HCT116 (cell line): ENCODE measurements around the gene ARHGAP40. TPM values are rescaled to one million over a fixed set of nuclear protein-coding genes. Genes with fewer than 3 reads are reported as not detected.
A peak's percentile ranks its signal among the peaks of the same experiment; 100 is the strongest.

Source experiments
- ATAC-seq: fragments of 200-7000 bp; cut with Tn5 transposase; 2 replicates; pipeline ENCODE4 v1.9.1; 2020; ENCODE audit warnings: mild to moderate bottlenecking, moderate library complexity
- BruUV-seq: library from RNA; stranded (reverse); fragments of 400-500 nt; replicated peaks from 2 replicates; lab custom pipeline; 2021; lab: Mats Ljungman, UMichigan
- CTCF ChIA-PET: fragments of 300-600 bp; sonication (Branson Sonifier 250); formaldehyde crosslinking; loops from one replicate; lab custom pipeline; 2021; ENCODE audit warnings: antibody characterized with exemption; lab: Charles Lee
- POLR2A ChIA-PET: fragments of 300-600, 350-600 bp; sonication (Branson Sonifier 250); formaldehyde crosslinking; loops from one replicate; lab custom pipeline; 2021; ENCODE audit warnings: antibody characterized with exemption; lab: Charles Lee
- RAD21 ChIA-PET, 2 experiments: fragments of 300-600 bp; sonication (Branson Sonifier 250); formaldehyde crosslinking; loops; one replicate each; lab custom pipeline; 2023; ENCODE audit warnings: low total read pairs in 2 of 2; ENCODE audit not compliant: uncharacterized antibody in 2 of 2, unreplicated experiment in 2 of 2, low non-redundant PET in 1 of 2; lab: Charles Lee
- DNase-seq: peaks from one replicate; pipeline ENCODE4 v3.0.0-alpha.2; 2010; ENCODE audit warnings: low read depth, low spot score
- H2AFZ ChIP-seq: fragments of 200-600 bp; shearing (Covaris generic), sonication (generic); 2 replicates; pipeline ENCODE4 v1.6.1; 2017; ENCODE audit warnings: low read depth, mixed run types, mixed read lengths, antibody characterized with exemption, low read length; ENCODE audit not compliant: poor library complexity, severe bottlenecking
- H3K27ac ChIP-seq: 2 replicates; pipeline ENCODE4 v1.5.1; 2012; ENCODE audit warnings: low read depth, low read length
- H3K27me3 ChIP-seq: fragments of 200-600 bp; sonication (generic); 2 replicates; pipeline ENCODE4 v1.6.1; 2016; ENCODE audit warnings: mixed run types, low read length, mixed read lengths; ENCODE audit not compliant: insufficient read depth
- H3K36me3 ChIP-seq, 2 experiments: fragments of 200-500 bp in 1 of 2; fragments of 200-600 bp in 1 of 2; sonication (Bioruptor generic) in 1 of 2; sonication (generic) in 1 of 2; 2 replicates each; pipeline versions ENCODE4 v1.5.1 to v1.6.1; 2014 to 2016; ENCODE audit warnings: low read length in 2 of 2, inconsistent platforms in 1 of 2, mixed read lengths in 1 of 2, mixed run types in 1 of 2; ENCODE audit not compliant: insufficient read depth in 2 of 2, control insufficient read depth in 1 of 2
- H3K4me1 ChIP-seq, 2 experiments: fragments of 200-600 bp in 1 of 2; sonication (generic) in 1 of 2; 2 replicates each; pipeline versions ENCODE4 v1.5.1 to v1.6.1; 2012 to 2017; ENCODE audit warnings: low read length in 2 of 2, inconsistent platforms in 1 of 2, mild to moderate bottlenecking in 1 of 2, mixed read lengths in 1 of 2, mixed run types in 1 of 2, moderate library complexity in 1 of 2; ENCODE audit not compliant: insufficient read depth in 2 of 2, control insufficient read depth in 1 of 2
- H3K4me2 ChIP-seq: fragments of 200-600 bp; sonication (generic); 2 replicates; pipeline ENCODE4 v1.6.1; 2017; ENCODE audit warnings: mixed run types, low read length, mixed read lengths
- H3K4me3 ChIP-seq, 2 experiments: fragments of 200-600 bp in 1 of 2; sonication (generic) in 1 of 2; replicated peaks in 1 of 2; 2 replicates each; pipeline ENCODE4 v1.5.1; 2011 to 2016; ENCODE audit warnings: low read length in 2 of 2, control low read depth in 1 of 2, low read depth in 1 of 2, mild to moderate bottlenecking in 1 of 2, mixed read lengths in 1 of 2, mixed run types in 1 of 2
- H3K79me2 ChIP-seq: fragments of 200-600 bp; sonication (generic); 2 replicates; pipeline ENCODE4 v1.6.1; 2017; ENCODE audit warnings: mild to moderate bottlenecking, mixed run types, low read length, moderate library complexity, mixed read lengths; ENCODE audit not compliant: insufficient read depth
- H3K9ac ChIP-seq: fragments of 200-600 bp; sonication (generic); 2 replicates; pipeline ENCODE4 v1.6.1; 2016; ENCODE audit warnings: low read length, mixed read lengths
- H3K9me2 ChIP-seq: fragments of 200-600 bp; sonication (generic), shearing (Covaris generic); 2 replicates; pipeline ENCODE4 v1.6.1; 2017; ENCODE audit warnings: mixed run types, mild to moderate bottlenecking, moderate library complexity; ENCODE audit not compliant: insufficient read depth
- H3K9me3 ChIP-seq, 2 experiments: fragments of 200-500 bp in 1 of 2; fragments of 200-600 bp in 1 of 2; sonication (Bioruptor generic) in 1 of 2; sonication (generic) in 1 of 2; 2 replicates each; pipeline ENCODE4 v1.6.1; 2014 to 2017; ENCODE audit warnings: low read length in 2 of 2, mixed read lengths in 2 of 2, inconsistent platforms in 1 of 2, low read depth in 1 of 2, mild to moderate bottlenecking in 1 of 2, mixed run types in 1 of 2, moderate library complexity in 1 of 2; ENCODE audit not compliant: control insufficient read depth in 1 of 2, insufficient read depth in 1 of 2
- H4K20me1 ChIP-seq: fragments of 200-600 bp; sonication (generic), shearing (Covaris generic); 2 replicates; pipeline ENCODE4 v1.6.1; 2017; ENCODE audit warnings: mixed run types, mild to moderate bottlenecking, moderate library complexity; ENCODE audit not compliant: insufficient read depth
- CBX3 ChIP-seq: IDR thresholded peaks from 2 replicates; pipeline ENCODE4 v1.6.1; 2012; ENCODE audit warnings: low read depth
- CEBPB ChIP-seq: IDR thresholded peaks from 2 replicates; pipeline ENCODE4 v1.6.1; 2012; ENCODE audit warnings: low read depth
- ZFX ChIP-seq: fragments of 450-650 bp; IDR thresholded peaks from 2 replicates; pipeline ENCODE4 v1.6.1; 2017
- intact Hi-C: fragments of 100-400 bp; cut with micrococcal nuclease; formaldehyde crosslinking; loops from 2 replicates; pipeline ENCODE4 v1.10.0; 2022
- total RNA-seq: library from RNA; stranded (reverse); gene quantifications from one replicate; pipeline ENCODE4 v1.2.1, GENCODE V29; 2021; ENCODE audit not compliant: unreplicated experiment
- TF ChIP-seq, protein P1 (sequence below), 3 experiments: fragments of 200-600 bp in 1 of 3; sonication (generic) in 1 of 3; IDR thresholded peaks in 2 of 3; conservative IDR thresholded peaks in 1 of 3; 2 replicates each; pipeline ENCODE4 v1.5.1; 2012 to 2017; ENCODE audit warnings: low read depth in 2 of 3, low read length in 2 of 3, antibody characterized with exemption in 1 of 3, borderline replicate concordance in 1 of 3, control low read depth in 1 of 3, mild to moderate bottlenecking in 1 of 3, mixed read lengths in 1 of 3, mixed run types in 1 of 3, moderate library complexity in 1 of 3; ENCODE audit not compliant: insufficient read depth in 1 of 3
- TF ChIP-seq, protein P2 (sequence below): IDR thresholded peaks from 2 replicates; pipeline ENCODE4 v1.6.1; 2012; ENCODE audit warnings: low read depth

Gene ARHGAP40
- total RNA-seq, 1 experiment from 2014 or later, result 3.4 TPM

DNA sequence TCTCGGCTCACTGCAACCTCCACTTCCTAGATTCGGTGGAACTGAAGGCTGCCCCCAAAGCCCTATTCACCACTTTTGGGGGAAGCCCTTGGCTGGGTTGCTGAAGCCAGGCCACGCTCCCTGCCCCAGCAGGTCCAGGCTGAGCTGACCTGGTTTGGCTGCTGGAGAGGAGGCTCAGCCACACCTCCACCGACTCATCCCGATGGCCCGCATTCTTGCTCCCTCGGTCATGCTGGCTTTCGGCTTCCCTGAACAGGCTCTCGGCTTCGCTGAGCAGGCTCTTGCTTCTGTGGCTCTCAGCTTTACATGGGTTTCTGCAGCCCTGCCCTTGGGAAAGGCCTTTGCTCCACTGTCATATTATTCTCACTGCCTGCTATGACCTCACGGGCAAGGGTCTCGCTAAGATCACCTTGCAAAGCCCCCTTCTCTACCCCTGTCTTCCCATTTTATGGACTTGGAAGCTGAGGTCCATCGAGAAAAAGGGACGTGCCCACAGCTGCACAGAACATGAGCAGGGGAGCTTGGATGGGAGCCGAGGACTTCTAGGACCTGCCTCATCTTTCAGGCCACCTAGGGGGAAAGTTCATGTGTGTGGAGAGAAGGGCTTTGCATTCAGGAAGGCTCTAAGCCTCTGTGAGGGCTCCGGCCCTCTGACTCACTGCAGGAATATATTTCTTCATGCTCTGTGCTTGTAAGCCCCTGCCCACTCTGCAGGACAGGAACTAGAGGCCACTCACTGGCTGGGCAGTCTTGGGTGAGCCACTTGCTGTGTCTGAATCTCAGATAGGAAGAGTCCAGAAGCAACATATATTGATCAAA, 15.6 kb downstream of the ARHGAP40 start:
- DNase-seq (no peak), ATAC-seq (peak; percentile 90)
- no peaks in the 10 kb centered on the region for H3K9me2 ChIP-seq
- no peaks in the 10 kb centered on the region for H3K36me3 ChIP-seq
- no TSS peak for BruUV-seq
- no peaks in the 10 kb centered on the region for H4K20me1 ChIP-seq
- POLR2A ChIA-PET, result no interaction called here
- H3K4me3 ChIP-seq, result no peak overlapping the region
- H2AFZ ChIP-seq, result no peak overlapping the region
- intact Hi-C loops, result no loop called here
- peaks cover 2 to 16% of the 10 kb centered on the region in 2 experiments; a peak in 2 of 4 replicates for H3K4me1 ChIP-seq
- no peaks in the 10 kb centered on the region for H3K27me3 ChIP-seq
- no peak overlapping the region for H3K9ac ChIP-seq
- H3K79me2 ChIP-seq, result no peaks in the 10 kb centered on the region
- CTCF ChIA-PET, result interaction anchor here (1.1 kb wide), 1 partner anchor 16 kb away, joined by 3 read pairs; no protein-coding TSS in a partner anchor
- TF ChIP-seq, protein P1, sequence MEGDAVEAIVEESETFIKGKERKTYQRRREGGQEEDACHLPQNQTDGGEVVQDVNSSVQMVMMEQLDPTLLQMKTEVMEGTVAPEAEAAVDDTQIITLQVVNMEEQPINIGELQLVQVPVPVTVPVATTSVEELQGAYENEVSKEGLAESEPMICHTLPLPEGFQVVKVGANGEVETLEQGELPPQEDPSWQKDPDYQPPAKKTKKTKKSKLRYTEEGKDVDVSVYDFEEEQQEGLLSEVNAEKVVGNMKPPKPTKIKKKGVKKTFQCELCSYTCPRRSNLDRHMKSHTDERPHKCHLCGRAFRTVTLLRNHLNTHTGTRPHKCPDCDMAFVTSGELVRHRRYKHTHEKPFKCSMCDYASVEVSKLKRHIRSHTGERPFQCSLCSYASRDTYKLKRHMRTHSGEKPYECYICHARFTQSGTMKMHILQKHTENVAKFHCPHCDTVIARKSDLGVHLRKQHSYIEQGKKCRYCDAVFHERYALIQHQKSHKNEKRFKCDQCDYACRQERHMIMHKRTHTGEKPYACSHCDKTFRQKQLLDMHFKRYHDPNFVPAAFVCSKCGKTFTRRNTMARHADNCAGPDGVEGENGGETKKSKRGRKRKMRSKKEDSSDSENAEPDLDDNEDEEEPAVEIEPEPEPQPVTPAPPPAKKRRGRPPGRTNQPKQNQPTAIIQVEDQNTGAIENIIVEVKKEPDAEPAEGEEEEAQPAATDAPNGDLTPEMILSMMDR (IDR thresholded peaks at IDR 0.05 in 2 of 3, conservative IDR thresholded peaks at IDR 0.05 in 1 of 3; ENCODE audit: borderline replicate concordance in 1 of 3, insufficient read depth in 1 of 3, low read depth in 2 of 3, low read length in 2 of 3), result no peak
- TF ChIP-seq ZFX (no peak), CBX3 (no peak), CEBPB (no peak)
- TF ChIP-seq, protein P2, sequence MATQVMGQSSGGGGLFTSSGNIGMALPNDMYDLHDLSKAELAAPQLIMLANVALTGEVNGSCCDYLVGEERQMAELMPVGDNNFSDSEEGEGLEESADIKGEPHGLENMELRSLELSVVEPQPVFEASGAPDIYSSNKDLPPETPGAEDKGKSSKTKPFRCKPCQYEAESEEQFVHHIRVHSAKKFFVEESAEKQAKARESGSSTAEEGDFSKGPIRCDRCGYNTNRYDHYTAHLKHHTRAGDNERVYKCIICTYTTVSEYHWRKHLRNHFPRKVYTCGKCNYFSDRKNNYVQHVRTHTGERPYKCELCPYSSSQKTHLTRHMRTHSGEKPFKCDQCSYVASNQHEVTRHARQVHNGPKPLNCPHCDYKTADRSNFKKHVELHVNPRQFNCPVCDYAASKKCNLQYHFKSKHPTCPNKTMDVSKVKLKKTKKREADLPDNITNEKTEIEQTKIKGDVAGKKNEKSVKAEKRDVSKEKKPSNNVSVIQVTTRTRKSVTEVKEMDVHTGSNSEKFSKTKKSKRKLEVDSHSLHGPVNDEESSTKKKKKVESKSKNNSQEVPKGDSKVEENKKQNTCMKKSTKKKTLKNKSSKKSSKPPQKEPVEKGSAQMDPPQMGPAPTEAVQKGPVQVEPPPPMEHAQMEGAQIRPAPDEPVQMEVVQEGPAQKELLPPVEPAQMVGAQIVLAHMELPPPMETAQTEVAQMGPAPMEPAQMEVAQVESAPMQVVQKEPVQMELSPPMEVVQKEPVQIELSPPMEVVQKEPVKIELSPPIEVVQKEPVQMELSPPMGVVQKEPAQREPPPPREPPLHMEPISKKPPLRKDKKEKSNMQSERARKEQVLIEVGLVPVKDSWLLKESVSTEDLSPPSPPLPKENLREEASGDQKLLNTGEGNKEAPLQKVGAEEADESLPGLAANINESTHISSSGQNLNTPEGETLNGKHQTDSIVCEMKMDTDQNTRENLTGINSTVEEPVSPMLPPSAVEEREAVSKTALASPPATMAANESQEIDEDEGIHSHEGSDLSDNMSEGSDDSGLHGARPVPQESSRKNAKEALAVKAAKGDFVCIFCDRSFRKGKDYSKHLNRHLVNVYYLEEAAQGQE, result no peak
- no peaks in the 10 kb centered on the region for H3K9me3 ChIP-seq
- H3K27ac ChIP-seq, result no peak overlapping the region
- RAD21 ChIA-PET, result no interaction called here
- H3K4me2 ChIP-seq, result peak overlapping the region; percentile 47
